Hepatocyte (in vitro differentiated cells): ENCODE measurements around the gene STAB2. TPM values are rescaled to one million over a fixed set of nuclear protein-coding genes. Genes with fewer than 3 reads are reported as not detected.

Source experiments
- DNase-seq: peaks from one replicate; pipeline ENCODE4 v3.0.0-alpha.2; 2016; ENCODE audit warnings: low spot score
- H2AFZ ChIP-seq: fragments of 200-600 bp; sonication (generic); 2 replicates; pipeline ENCODE4 v1.6.0; 2016; ENCODE audit warnings: antibody characterized with exemption, mild to moderate bottlenecking
- H3K27ac ChIP-seq: fragments of 200-600 bp; sonication (generic); 2 replicates; pipeline ENCODE4 v1.5.1; 2016; ENCODE audit warnings: mild to moderate bottlenecking
- H3K27me3 ChIP-seq: fragments of 200-600 bp; sonication (generic); 2 replicates; pipeline ENCODE4 v1.6.1; 2016
- H3K36me3 ChIP-seq: fragments of 200-600 bp; sonication (generic); replicated peaks from 2 replicates; pipeline ENCODE4 v1.5.1; 2016; ENCODE audit warnings: low read depth; ENCODE audit not compliant: insufficient read depth
- H3K4me1 ChIP-seq: fragments of 200-600 bp; sonication (generic); 2 replicates; pipeline ENCODE4 v1.5.1; 2016; ENCODE audit warnings: mild to moderate bottlenecking, moderate library complexity; ENCODE audit not compliant: insufficient read depth
- H3K4me2 ChIP-seq: fragments of 200-600 bp; sonication (generic); 2 replicates; pipeline ENCODE4 v1.6.0; 2016
- H3K4me3 ChIP-seq: fragments of 200-600 bp; sonication (generic); 2 replicates; pipeline ENCODE4 v1.5.1; 2016; ENCODE audit warnings: mild to moderate bottlenecking
- H3K79me2 ChIP-seq: fragments of 200-600 bp; sonication (generic); 2 replicates; pipeline ENCODE4 v1.6.0; 2017; ENCODE audit warnings: mild to moderate bottlenecking
- H3K9me2 ChIP-seq: fragments of 200-600 bp; sonication (generic); replicated peaks from 2 replicates; pipeline ENCODE4 v1.6.0; 2017; ENCODE audit warnings: mild to moderate bottlenecking; ENCODE audit not compliant: insufficient read depth
- H3K9me3 ChIP-seq: fragments of 200-600 bp; sonication (generic); 2 replicates; pipeline ENCODE4 v1.5.1; 2016; ENCODE audit warnings: low read depth, mild to moderate bottlenecking
- H4K20me1 ChIP-seq: fragments of 200-600 bp; sonication (generic); 2 replicates; pipeline ENCODE4 v1.6.0; 2016; ENCODE audit warnings: mild to moderate bottlenecking; ENCODE audit not compliant: insufficient read depth, poor library complexity, severe bottlenecking
- EZH2 ChIP-seq: fragments of 200-600 bp; sonication (generic); IDR thresholded peaks from 2 replicates; pipeline ENCODE4 v1.6.1; 2016; ENCODE audit warnings: antibody characterized with exemption, mild to moderate bottlenecking, borderline replicate concordance
- EZH2phosphoT487 ChIP-seq: fragments of 200-600 bp; sonication (generic); IDR thresholded peaks from one replicate; pipeline ENCODE4 v1.6.1; 2018; ENCODE audit warnings: antibody characterized with exemption, mild to moderate bottlenecking, low read depth, moderate library complexity; ENCODE audit not compliant: unreplicated experiment, severe bottlenecking
- WGBS: methylation state at CpG from one replicate; pipeline ENCODE4 v1.1.6; 2016; ENCODE audit warnings: low lambda C conversion rate; ENCODE audit errors: missing lambda C conversion rate; 5-methylcytosine and 5-hydroxymethylcytosine counted together
- polyA plus RNA-seq: library from polyadenylated mRNA; unstranded; fragments of >200 nt; fragmentation: Nextera tagmentation; extraction: Ambion mirVana; gene quantifications from 2 replicates; pipeline ENCODE4 v1.2.1, GENCODE V29; 2016
- total RNA-seq: library from RNA; depleted of rRNA; stranded (reverse); fragments of >200 nt; gene quantifications from 2 replicates; pipeline ENCODE4 v1.2.3, GENCODE V29; 2014
- TF ChIP-seq, protein P1 (sequence below): fragments of 200-600 bp; sonication (generic); IDR thresholded peaks from 2 replicates; pipeline ENCODE4 v1.5.1; 2016; ENCODE audit warnings: antibody characterized with exemption, mild to moderate bottlenecking; ENCODE audit not compliant: poor library complexity

The STAB2 gene
- total and polyA plus RNA-seq, 2 experiments from 2014 or later, result not detected

- Histone ChIP-seq H3K36me3 (no peaks in the 10 kb centered on the region), H3K4me3 (no peak overlapping the region)
Observed at GRCh38 chr12:103671367-103671766, 84.3 kb downstream of the STAB2 start.

DNA sequence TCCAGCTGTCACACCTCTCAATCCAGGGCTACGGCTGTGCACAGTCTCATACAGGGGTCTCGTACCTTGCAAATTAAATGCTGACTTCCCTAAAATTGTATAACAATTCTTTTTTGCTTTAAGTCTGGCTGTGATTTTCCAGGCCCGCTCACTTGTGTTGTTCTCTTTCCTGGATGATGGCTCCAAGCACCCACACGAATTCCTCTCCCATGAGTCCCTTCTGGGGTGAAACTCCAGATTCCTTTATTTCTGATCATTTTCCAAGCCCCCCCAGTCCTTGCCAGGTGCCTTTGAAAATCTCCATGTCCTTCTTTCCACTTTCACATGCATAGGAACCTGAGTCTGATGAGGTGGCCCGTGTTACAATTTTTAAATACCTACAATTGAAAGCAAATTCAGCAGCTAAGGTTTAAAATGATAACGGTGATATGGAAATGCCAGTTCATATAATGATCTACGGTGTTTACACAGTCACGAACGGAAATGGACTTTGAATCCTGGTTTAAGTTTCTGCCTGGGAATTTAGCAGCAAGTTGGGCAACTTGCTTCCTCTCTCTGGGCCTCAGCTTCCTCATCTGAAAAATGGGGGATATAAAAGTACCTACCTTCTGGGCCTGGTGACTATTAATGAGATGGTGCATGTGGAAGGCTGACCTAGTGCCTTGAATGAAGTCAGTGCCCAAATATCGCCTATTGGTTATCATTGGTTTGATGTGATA lies 85.5 kb downstream of the STAB2 start:
- Histone ChIP-seq H4K20me1 (no peaks in the 10 kb centered on the region), H3K27me3 (no peaks in the 10 kb centered on the region), H3K9me3 (no peaks in the 10 kb centered on the region), H3K4me2 (no peak overlapping the region), H3K79me2 (no peaks in the 10 kb centered on the region), H2AFZ (no peak overlapping the region), H3K36me3 (no peaks in the 10 kb centered on the region), H3K9me2 (no peaks in the 10 kb centered on the region), H3K4me3 (no peak overlapping the region), H3K27ac (peak overlapping the region; percentile 81), H3K4me1 (peaks cover 14% of the 10 kb centered on the region)
- peak; percentile 32 for DNase-seq
- 80% methylated on average over 10 of the region's 10 CpGs for WGBS
- TF ChIP-seq EZH2phosphoT487, result no peak
- TF ChIP-seq EZH2, result no peak
- TF ChIP-seq, protein P1, sequence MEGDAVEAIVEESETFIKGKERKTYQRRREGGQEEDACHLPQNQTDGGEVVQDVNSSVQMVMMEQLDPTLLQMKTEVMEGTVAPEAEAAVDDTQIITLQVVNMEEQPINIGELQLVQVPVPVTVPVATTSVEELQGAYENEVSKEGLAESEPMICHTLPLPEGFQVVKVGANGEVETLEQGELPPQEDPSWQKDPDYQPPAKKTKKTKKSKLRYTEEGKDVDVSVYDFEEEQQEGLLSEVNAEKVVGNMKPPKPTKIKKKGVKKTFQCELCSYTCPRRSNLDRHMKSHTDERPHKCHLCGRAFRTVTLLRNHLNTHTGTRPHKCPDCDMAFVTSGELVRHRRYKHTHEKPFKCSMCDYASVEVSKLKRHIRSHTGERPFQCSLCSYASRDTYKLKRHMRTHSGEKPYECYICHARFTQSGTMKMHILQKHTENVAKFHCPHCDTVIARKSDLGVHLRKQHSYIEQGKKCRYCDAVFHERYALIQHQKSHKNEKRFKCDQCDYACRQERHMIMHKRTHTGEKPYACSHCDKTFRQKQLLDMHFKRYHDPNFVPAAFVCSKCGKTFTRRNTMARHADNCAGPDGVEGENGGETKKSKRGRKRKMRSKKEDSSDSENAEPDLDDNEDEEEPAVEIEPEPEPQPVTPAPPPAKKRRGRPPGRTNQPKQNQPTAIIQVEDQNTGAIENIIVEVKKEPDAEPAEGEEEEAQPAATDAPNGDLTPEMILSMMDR, result no peak

More at GRCh38 chr12:103671367-103671766, 84.3 kb downstream of the STAB2 start:
- Histone ChIP-seq H3K27ac (no peak overlapping the region), H2AFZ (no peak overlapping the region), H3K4me2 (no peak overlapping the region), H4K20me1 (no peaks in the 10 kb centered on the region), H3K9me3 (no peaks in the 10 kb centered on the region), H3K4me1 (peaks cover 9% of the 10 kb centered on the region), H3K79me2 (no peaks in the 10 kb centered on the region), H3K9me2 (no peaks in the 10 kb centered on the region), H3K27me3 (no peaks in the 10 kb centered on the region)
- DNase-seq, result no peak
- 97% methylated on average over 1 of the region's 1 CpG for WGBS
- TF ChIP-seq EZH2 (no peak), EZH2phosphoT487 (no peak)
- TF ChIP-seq, protein P1, result no peak

DNA sequence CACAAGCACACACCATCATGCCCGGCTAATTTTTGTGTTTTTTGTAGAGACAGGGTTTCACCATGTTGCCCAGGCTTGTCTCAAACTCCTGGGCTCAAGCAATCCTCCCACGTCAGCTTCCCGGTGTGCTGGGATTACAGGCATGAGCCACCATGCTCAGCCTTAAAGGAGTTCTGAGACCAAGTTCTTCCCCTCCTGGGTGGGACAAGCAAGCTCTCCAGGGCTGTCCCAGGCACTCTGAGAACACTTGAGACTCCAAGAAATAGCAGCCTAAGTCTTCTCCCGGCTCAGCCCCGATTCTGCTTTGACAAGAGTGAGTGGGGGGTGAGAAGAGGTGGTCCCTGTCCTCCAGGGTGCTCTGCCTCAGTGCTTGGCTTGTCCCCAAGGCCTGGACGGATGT lies 86.4 kb downstream of the STAB2 start:
- no peaks in the 10 kb centered on the region for H3K36me3 ChIP-seq
- H3K9me2 ChIP-seq, result no peaks in the 10 kb centered on the region
- H3K9me3 ChIP-seq, result no peaks in the 10 kb centered on the region
- H2AFZ ChIP-seq, result no peak overlapping the region
- no peaks in the 10 kb centered on the region for H3K27me3 ChIP-seq
- H3K4me2 ChIP-seq, result no peak overlapping the region
- DNase-seq, result peak; percentile 14
- TF ChIP-seq EZH2phosphoT487 (no peak), EZH2 (no peak)
- TF ChIP-seq, protein P1, result no peak
- H3K27ac ChIP-seq, result peak overlapping the region; percentile 81
- no peaks in the 10 kb centered on the region for H3K79me2 ChIP-seq
- no peak overlapping the region for H3K4me3 ChIP-seq
- peaks cover 21% of the 10 kb centered on the region for H3K4me1 ChIP-seq
- 82% methylated on average over 6 of the region's 6 CpGs for WGBS
- H4K20me1 ChIP-seq, result no peaks in the 10 kb centered on the region
